ENCODE measurements around the gene GAL3ST1. TPM values are rescaled to one million over a fixed set of nuclear protein-coding genes. Genes with fewer than 3 reads are reported as not detected.
A peak's percentile ranks its signal among the peaks of the same experiment; 100 is the strongest.

GAL3ST1 gene
- polyA plus RNA-seq, 3 donors, result not detected

DNA sequence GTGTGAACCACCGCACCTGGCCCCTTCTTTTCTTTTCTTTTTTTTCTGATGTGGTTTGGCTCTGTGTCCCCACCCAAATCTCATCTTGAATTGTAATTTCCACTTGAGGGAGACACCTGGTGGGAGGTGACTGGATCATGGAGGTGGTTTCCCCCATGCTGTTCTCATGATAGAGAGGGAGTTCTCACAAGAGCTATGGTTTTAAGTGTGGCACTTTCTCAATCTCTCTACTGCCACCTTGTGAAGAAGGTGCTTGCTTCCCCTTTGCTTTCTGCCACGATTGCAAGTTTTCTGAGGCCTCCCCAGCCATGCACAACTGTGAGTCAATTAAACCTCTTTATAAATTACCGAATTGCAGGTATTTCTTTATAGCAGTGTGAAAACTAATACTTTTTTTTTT is 27.6 kb upstream of the GAL3ST1 start:
- H2AFZ ChIP-seq (ENCODE audit: insufficient read depth, low read depth, low read length, poor library complexity, severe bottlenecking), result no peak overlapping the region
- H4K20me1 ChIP-seq (ENCODE audit: insufficient read depth, low read length), result no peaks in the 10 kb centered on the region
- Mint-ChIP-seq H3K27me3 (ENCODE audit: low read depth in 3 of 3) (peaks cover 0 to 4% (median 0%) of the 10 kb centered on the region in 3 donors), H3K4me3 (no peak overlapping the region), H3K9me3 (peaks cover 0 to 6% (median 0%) of the 10 kb centered on the region in 7 donors), H3K4me1 (peaks cover 27% of the 10 kb centered on the region), H3K36me3 (peaks cover 0 to 5% of the 10 kb centered on the region in 2 donors), H3K27ac (peak overlapping the region in 2 of 7 donors; percentile 8 to 83)
- H3K27ac ChIP-seq (ENCODE audit: low read depth in 1 of 2, low read length in 2 of 2), result no peak overlapping the region
- no peak overlapping the region for H3K9ac ChIP-seq (ENCODE audit: insufficient read depth, low read length, poor library complexity, severe bottlenecking)
- intact Hi-C loops (cut with micrococcal nuclease), result no loop called here
- H3K4me3 ChIP-seq (replicated peaks in 1 of 3; ENCODE audit: low read depth in 2 of 3, low read length in 3 of 3), result no peak overlapping the region
- no peaks in the 10 kb centered on the region for H3K27me3 ChIP-seq (ENCODE audit: control insufficient read depth in 2 of 2, insufficient read depth in 2 of 2, low read length in 2 of 2)
- H3K4me2 ChIP-seq (replicated peaks; ENCODE audit: extremely low read depth, low read length, poor library complexity, severe bottlenecking), result no peak overlapping the region
- TF ChIP-seq CTCF (IDR thresholded peaks at IDR 0.05), result peak; percentile 28
- peaks cover 18 to 21% of the 10 kb centered on the region in 2 donors for H3K4me1 ChIP-seq (ENCODE audit: control insufficient read depth in 1 of 2, insufficient read depth in 2 of 2, low read length in 2 of 2)
- H3K36me3 ChIP-seq (replicated peaks in 1 of 2; ENCODE audit: control insufficient read depth in 1 of 2, insufficient read depth in 2 of 2, low read length in 2 of 2), result no peaks in the 10 kb centered on the region
- no CpG with 5 or more reads among the region's 3 CpGs for WGBS (ENCODE audit: insufficient coverage)
- no peaks in the 10 kb centered on the region for H3K9me3 ChIP-seq (replicated peaks in 1 of 2; ENCODE audit: control insufficient read depth in 1 of 2, insufficient read depth in 1 of 2, low read length in 2 of 2)
- H3K79me2 ChIP-seq (ENCODE audit: insufficient read depth, low read length), result no peaks in the 10 kb centered on the region
- DNase-seq, result peak in 1 of 3 donors; percentile 29

DNA sequence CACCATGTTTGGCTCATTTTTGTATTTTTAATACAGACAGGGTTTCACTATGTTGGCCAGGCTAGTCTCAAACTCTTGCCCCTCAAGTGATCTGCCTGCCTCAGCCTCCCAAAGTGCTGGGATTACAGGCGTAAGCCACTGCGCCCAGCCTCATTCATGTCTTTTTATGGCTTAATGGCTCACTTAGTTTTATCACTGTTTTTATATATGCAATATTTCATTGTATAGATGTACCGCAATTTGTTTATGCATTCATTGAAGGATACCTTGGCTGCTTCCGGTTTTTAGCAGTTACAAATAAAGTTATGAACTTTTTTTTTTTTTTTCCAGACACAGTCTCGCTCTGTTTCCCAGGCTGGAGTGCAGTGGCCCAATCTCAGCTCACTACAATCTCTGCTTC is 27.0 kb upstream of the GAL3ST1 start:
- intact Hi-C loops (cut with micrococcal nuclease), result no loop called here
- no peaks in the 10 kb centered on the region for H3K79me2 ChIP-seq (ENCODE audit: insufficient read depth, low read length)
- no peaks in the 10 kb centered on the region for H3K9me3 ChIP-seq (replicated peaks in 1 of 2; ENCODE audit: control insufficient read depth in 1 of 2, insufficient read depth in 1 of 2, low read length in 2 of 2)
- Mint-ChIP-seq H3K27me3 (ENCODE audit: low read depth in 3 of 3) (peaks cover 0 to 4% (median 0%) of the 10 kb centered on the region in 3 donors), H3K4me3 (no peak overlapping the region), H3K27ac (no peak overlapping the region), H3K4me1 (peaks cover 22% of the 10 kb centered on the region), H3K9me3 (peaks cover 0 to 6% (median 0%) of the 10 kb centered on the region in 7 donors), H3K36me3 (peaks cover 0 to 5% of the 10 kb centered on the region in 2 donors)
- no peak overlapping the region for H2AFZ ChIP-seq (ENCODE audit: insufficient read depth, low read depth, low read length, poor library complexity, severe bottlenecking)
- DNase-seq, result no peak
- H3K36me3 ChIP-seq (replicated peaks in 1 of 2; ENCODE audit: control insufficient read depth in 1 of 2, insufficient read depth in 2 of 2, low read length in 2 of 2), result no peaks in the 10 kb centered on the region
- H3K4me1 ChIP-seq (ENCODE audit: control insufficient read depth in 1 of 2, insufficient read depth in 2 of 2, low read length in 2 of 2), result peaks cover 13 to 15% of the 10 kb centered on the region in 2 donors
- no peak overlapping the region for H3K27ac ChIP-seq (ENCODE audit: low read depth in 1 of 2, low read length in 2 of 2)
- H3K4me3 ChIP-seq (replicated peaks in 1 of 3; ENCODE audit: low read depth in 2 of 3, low read length in 3 of 3), result no peak overlapping the region
- H4K20me1 ChIP-seq (ENCODE audit: insufficient read depth, low read length), result no peaks in the 10 kb centered on the region
- no peak overlapping the region for H3K9ac ChIP-seq (ENCODE audit: insufficient read depth, low read length, poor library complexity, severe bottlenecking)
- WGBS (ENCODE audit: insufficient coverage), result no CpG with 5 or more reads among the region's 5 CpGs
- TF ChIP-seq CTCF (IDR thresholded peaks at IDR 0.05), result no peak
- H3K27me3 ChIP-seq (ENCODE audit: control insufficient read depth in 2 of 2, insufficient read depth in 2 of 2, low read length in 2 of 2), result no peaks in the 10 kb centered on the region
- H3K4me2 ChIP-seq (replicated peaks; ENCODE audit: extremely low read depth, low read length, poor library complexity, severe bottlenecking), result no peak overlapping the region

Data from CD14-positive monocyte (primary cell).